GM12865 (cell line): ENCODE data around the gene PACS1.

Experiments
- DNase-seq: peaks from one replicate; pipeline ENCODE4 v3.0.0; 2010; ENCODE audit warnings: low read depth
- H3K4me3 ChIP-seq: 2 replicates; pipeline ENCODE4 v1.5.1; 2011; ENCODE audit warnings: mild to moderate bottlenecking, low read depth, low read length, control low read depth
- TF ChIP-seq, protein P1 (sequence below): IDR thresholded peaks from 2 replicates; pipeline ENCODE4 v1.5.1; 2011; ENCODE audit warnings: low read length, control low read depth, low read depth, inconsistent platforms; ENCODE audit not compliant: insufficient read depth; ENCODE audit errors: missing control alignments

Gene PACS1

DNA sequence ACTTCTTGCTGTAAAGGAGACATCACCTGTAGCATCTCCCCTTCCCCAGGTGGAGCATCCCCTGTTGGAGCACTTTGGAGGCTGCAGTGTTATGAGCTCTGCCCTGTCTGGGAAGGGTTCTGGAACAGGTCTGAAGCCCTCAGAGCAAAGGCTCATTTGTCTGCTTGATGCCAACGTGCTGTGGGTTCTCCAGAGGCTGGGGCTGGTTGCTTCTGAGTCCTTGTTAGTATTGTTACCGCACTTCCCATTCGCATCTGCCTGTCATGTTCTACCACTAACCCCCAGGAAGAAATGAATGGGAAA, 73.1 kb downstream of the PACS1 start:
- no peak for DNase-seq
- no peak overlapping the region for H3K4me3 ChIP-seq
- TF ChIP-seq, protein P1, sequence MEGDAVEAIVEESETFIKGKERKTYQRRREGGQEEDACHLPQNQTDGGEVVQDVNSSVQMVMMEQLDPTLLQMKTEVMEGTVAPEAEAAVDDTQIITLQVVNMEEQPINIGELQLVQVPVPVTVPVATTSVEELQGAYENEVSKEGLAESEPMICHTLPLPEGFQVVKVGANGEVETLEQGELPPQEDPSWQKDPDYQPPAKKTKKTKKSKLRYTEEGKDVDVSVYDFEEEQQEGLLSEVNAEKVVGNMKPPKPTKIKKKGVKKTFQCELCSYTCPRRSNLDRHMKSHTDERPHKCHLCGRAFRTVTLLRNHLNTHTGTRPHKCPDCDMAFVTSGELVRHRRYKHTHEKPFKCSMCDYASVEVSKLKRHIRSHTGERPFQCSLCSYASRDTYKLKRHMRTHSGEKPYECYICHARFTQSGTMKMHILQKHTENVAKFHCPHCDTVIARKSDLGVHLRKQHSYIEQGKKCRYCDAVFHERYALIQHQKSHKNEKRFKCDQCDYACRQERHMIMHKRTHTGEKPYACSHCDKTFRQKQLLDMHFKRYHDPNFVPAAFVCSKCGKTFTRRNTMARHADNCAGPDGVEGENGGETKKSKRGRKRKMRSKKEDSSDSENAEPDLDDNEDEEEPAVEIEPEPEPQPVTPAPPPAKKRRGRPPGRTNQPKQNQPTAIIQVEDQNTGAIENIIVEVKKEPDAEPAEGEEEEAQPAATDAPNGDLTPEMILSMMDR, result no peak

DNA sequence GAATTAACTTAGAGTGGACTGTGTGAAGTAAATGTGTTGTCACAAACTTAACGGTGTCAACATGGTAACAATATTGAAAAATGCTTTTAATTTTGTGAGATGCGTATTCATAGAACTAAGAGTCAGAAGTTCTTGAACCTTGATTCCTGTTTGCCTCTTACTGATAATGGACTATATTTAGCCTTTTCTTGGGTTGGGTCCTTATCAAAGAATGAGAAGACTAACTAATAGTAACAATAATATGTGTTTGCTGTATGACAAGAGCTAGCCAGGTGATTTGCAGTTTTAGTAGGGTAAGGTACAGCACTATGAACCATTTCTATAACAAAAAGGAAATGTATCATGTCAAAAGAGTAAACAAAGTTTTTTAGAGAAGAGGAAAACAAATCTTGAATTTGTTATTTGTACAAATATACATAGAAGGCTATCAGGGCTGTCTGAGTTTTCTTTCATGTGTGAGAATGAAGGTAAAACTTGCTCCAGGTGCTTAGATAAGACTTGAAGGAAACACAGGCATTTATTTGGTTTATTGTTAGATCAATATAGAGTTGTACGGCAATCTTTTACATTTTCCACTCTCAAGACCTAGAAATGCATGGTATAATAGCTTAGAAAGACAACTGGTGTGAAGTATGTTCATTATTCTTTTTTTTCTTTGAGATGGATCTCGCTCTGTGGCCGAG, 74.1 kb downstream of the PACS1 start:
- DNase-seq, result no peak
- TF ChIP-seq, protein P1, result no peak
- H3K4me3 ChIP-seq, result no peak overlapping the region

DNA sequence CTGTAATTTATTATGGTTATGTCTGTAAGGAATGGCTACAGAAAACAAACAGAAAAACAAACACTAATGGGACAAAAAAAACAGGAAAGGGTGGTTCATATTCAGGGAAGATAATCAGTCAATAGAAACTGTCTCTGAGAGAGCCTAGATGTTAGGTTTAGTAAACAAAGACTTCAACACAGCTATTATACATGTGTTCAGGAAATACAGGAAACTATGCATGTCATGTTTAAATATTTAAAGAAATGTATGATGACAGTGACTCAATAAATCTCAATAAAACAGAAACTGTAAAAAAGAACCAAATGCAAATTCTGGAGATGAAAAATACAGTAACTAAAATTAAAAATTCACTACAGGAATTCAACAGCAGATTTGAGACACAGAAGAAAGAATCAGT, 76.0 kb downstream of the PACS1 start:
- DNase-seq, result no peak
- no peak overlapping the region for H3K4me3 ChIP-seq
- TF ChIP-seq, protein P1, result no peak

DNA sequence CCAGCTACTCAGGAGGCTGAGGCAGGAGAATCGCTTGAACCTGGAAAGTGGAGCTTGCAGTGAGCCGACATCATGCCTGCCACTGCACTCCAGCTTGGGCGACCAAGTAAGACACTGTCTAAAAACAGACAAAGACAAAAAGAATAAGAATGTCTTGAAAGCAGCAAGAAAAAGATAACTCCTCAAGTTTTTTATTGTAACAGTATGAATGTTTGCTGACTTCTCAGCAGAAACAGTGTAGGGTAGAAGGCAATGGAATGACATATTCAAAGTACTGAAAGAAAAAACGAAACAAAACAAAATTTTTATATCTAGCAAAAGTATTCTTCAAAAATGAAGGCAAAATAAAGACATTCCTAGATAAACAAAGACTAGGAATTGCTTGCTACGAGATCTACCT, 76.9 kb downstream of the PACS1 start:
- DNase-seq, result no peak
- TF ChIP-seq, protein P1, result no peak
- H3K4me3 ChIP-seq, result no peak overlapping the region

DNA sequence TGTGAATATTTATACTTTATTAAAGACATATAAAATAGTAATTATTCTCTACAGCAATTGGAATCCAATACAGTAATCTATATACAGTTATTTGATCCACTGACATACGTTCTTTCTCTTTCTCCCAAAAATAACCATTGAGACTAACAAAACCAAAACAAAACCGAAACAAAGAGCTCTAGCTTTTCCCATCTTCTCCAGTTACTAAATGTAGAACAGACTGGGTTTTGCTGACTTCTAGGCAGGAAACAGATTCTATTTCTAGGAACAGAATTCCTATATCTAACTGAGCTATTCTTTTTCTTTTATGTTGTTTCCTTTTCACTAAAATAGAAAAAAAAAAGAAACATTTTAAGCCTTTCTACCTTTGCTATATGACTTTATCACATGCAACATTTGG, 80.1 kb downstream of the PACS1 start:
- no peak for DNase-seq
- TF ChIP-seq, protein P1, result no peak
- H3K4me3 ChIP-seq, result no peak overlapping the region

DNA sequence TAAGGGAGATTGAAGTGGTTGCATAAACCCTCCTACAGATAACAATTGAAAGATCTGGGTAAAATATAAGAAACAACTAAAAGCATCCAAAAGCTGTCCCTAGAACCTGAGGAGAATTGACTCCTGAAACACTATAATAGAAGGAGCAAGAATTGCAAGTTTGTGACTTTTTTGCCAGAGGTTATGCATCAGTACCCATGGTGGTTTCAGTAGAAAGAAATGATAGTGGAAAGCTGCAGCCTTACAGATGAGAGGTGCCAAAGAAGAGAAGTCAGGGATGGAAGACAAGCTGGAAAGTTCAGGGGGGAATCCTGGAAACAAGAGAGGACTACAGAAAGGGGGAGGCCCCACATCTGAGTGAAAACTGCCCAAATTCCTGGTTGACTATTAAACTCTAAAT, 80.7 kb downstream of the PACS1 start:
- no peak for DNase-seq
- TF ChIP-seq, protein P1, result no peak
- no peak overlapping the region for H3K4me3 ChIP-seq

DNA sequence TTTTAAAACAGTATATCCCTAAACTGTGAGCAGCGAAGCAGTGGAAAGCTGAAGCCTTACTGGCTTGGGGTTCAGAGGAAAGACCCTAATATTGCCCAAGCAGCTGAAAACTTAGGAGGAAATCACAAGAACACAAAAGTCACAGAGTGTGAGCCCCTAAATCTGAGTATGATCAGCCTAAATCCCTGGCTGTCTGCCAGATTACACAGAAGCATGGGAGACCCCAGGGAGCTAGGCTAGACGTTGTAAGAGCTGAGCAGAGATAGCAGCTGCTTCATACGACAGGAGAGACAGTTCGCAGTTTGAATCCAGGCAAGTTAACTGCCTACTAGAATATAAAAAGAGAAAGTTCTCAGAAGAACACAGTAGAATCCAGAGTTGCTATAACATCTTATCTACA, 81.2 kb downstream of the PACS1 start:
- H3K4me3 ChIP-seq, result no peak overlapping the region
- TF ChIP-seq, protein P1, result no peak
- DNase-seq, result no peak
